Measurements from ENCODE around the gene CELF2.

Gene CELF2

DNA sequence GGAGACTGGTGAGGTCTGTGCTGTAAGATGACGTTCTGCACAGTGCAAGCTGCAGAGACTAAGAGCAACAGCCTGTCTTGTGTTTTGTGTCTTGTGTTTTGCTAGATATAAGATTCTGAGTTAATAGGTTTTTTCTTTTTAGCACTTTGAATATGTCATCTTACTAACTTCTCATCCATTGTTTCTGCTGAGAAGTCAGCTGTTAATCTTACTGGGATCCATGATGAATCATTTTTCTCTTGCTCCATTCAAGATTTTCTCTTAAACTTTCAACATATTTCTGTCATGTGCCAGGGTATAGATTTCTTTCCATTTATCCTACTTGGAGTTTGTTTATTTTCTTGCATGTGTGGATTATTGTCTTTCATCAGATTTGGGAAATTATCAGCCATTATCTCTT, 290.3 kb downstream of the CELF2 start:
- TF ChIP-seq, protein P1, sequence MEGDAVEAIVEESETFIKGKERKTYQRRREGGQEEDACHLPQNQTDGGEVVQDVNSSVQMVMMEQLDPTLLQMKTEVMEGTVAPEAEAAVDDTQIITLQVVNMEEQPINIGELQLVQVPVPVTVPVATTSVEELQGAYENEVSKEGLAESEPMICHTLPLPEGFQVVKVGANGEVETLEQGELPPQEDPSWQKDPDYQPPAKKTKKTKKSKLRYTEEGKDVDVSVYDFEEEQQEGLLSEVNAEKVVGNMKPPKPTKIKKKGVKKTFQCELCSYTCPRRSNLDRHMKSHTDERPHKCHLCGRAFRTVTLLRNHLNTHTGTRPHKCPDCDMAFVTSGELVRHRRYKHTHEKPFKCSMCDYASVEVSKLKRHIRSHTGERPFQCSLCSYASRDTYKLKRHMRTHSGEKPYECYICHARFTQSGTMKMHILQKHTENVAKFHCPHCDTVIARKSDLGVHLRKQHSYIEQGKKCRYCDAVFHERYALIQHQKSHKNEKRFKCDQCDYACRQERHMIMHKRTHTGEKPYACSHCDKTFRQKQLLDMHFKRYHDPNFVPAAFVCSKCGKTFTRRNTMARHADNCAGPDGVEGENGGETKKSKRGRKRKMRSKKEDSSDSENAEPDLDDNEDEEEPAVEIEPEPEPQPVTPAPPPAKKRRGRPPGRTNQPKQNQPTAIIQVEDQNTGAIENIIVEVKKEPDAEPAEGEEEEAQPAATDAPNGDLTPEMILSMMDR (IDR thresholded peaks at IDR 0.05; ENCODE audit: low read depth, low read length), result no peak
- TF ChIP-seq POLR2A (IDR thresholded peaks at IDR 0.05; ENCODE audit: extremely low read depth, insufficient read length) (no peak), MYC (IDR thresholded peaks at IDR 0.05; ENCODE audit: low read depth, low read length) (no peak)
- TF ChIP-seq, protein P2, sequence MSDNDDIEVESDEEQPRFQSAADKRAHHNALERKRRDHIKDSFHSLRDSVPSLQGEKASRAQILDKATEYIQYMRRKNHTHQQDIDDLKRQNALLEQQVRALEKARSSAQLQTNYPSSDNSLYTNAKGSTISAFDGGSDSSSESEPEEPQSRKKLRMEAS (IDR thresholded peaks at IDR 0.05; ENCODE audit: low read depth, low read length), result no peak
- no peak for DNase-seq (ENCODE audit: low read depth)

DNA sequence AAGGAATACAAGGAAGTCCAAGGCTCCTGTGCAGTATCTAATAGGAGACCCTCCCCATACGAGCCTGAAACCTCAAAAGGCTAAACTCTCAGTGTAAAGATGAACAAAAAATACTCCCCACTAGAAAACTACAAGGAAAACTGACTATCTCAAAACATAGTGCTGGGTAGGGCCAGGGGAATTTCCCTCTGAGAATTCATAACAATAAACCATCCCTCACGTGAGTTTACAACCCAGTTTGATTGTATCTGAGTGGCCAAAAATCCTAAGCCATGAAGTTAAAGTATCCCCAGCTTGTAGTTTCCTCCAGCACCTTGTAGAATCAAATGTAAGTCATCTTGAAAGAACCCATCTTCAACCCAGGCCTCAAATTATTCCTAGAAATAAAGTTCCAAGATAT, 293.4 kb downstream of the CELF2 start:
- TF ChIP-seq MYC (IDR thresholded peaks at IDR 0.05; ENCODE audit: low read depth, low read length) (no peak), POLR2A (IDR thresholded peaks at IDR 0.05; ENCODE audit: extremely low read depth, insufficient read length) (no peak)
- TF ChIP-seq, protein P2 (IDR thresholded peaks at IDR 0.05; ENCODE audit: low read depth, low read length), result no peak
- TF ChIP-seq, protein P1 (IDR thresholded peaks at IDR 0.05; ENCODE audit: low read depth, low read length), result no peak
- no peak for DNase-seq (ENCODE audit: low read depth)
- H3K4me3 ChIP-seq (ENCODE audit: low read depth, low read length), result no peak overlapping the region

More for the DNA sequence above, 290.3 kb downstream of the CELF2 start:
- no peak overlapping the region for H3K4me3 ChIP-seq (ENCODE audit: low read depth, low read length)

DNA sequence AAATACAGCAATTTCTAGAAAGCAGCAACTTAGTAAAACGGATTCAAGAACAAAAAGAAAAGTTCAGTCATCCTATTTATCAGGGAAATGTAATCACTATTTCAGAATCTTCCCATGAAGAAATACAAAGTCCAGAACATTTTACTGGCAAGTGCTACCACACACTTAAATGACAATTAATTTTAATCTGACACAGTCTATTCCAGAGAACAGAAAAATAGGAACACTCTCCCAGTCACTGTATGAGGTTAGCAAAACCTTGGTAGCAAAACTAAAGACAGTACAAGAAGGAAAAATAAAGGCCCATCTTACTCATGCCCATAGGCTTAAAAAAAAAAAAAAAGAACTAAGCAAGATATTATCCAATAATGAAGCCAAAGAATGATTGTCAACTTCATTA, 295.8 kb downstream of the CELF2 start:
- no peak overlapping the region for H3K4me3 ChIP-seq (ENCODE audit: low read depth, low read length)
- DNase-seq (ENCODE audit: low read depth), result no peak
- TF ChIP-seq, protein P1 (IDR thresholded peaks at IDR 0.05; ENCODE audit: low read depth, low read length), result no peak
- TF ChIP-seq POLR2A (IDR thresholded peaks at IDR 0.05; ENCODE audit: extremely low read depth, insufficient read length) (no peak), MYC (IDR thresholded peaks at IDR 0.05; ENCODE audit: low read depth, low read length) (no peak)
- TF ChIP-seq, protein P2 (IDR thresholded peaks at IDR 0.05; ENCODE audit: low read depth, low read length), result no peak

DNA sequence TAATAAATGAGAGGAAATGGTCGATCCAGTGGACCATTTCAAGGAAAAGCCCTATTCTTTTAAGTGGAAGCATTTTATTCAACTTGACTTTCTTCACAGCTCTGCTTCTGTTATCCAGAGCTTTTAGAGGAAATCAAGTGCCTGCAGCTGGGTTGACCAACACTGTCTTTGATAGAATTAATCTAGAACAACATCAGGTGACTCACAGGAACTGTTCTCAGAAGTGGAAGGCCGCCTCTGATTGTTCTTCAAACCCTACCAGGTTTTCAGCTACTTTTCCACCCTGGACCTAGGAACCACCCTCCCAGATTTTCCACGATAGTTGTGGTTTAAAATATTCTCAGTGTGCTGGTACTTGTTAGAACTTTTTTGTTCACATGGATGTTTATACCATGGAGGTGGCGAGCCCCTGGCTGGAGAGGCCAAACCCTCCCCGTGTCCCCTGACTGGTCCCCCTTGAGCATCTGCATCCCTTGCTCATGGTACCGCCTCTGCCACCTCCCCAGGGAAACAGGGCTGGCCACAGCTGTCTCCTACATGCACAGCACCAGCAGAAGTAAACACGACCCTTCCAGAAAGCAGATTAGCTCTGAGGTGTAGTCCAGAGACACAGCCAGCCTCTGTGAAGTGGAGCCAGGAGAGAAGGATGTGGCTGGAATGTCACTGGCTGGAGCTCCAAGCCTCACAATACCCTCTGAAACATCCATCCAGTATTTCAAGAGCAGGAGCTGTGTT, 300.4 kb downstream of the CELF2 start:
- no peak overlapping the region for H3K4me3 ChIP-seq (ENCODE audit: low read depth, low read length)
- DNase-seq (ENCODE audit: low read depth), result no peak
- TF ChIP-seq, protein P2 (IDR thresholded peaks at IDR 0.05; ENCODE audit: low read depth, low read length), result no peak
- no peak for TF ChIP-seq MYC (IDR thresholded peaks at IDR 0.05; ENCODE audit: low read depth, low read length)
- TF ChIP-seq POLR2A (IDR thresholded peaks at IDR 0.05; ENCODE audit: extremely low read depth, insufficient read length), result no peak
- TF ChIP-seq, protein P1 (IDR thresholded peaks at IDR 0.05; ENCODE audit: low read depth, low read length), result no peak

DNA sequence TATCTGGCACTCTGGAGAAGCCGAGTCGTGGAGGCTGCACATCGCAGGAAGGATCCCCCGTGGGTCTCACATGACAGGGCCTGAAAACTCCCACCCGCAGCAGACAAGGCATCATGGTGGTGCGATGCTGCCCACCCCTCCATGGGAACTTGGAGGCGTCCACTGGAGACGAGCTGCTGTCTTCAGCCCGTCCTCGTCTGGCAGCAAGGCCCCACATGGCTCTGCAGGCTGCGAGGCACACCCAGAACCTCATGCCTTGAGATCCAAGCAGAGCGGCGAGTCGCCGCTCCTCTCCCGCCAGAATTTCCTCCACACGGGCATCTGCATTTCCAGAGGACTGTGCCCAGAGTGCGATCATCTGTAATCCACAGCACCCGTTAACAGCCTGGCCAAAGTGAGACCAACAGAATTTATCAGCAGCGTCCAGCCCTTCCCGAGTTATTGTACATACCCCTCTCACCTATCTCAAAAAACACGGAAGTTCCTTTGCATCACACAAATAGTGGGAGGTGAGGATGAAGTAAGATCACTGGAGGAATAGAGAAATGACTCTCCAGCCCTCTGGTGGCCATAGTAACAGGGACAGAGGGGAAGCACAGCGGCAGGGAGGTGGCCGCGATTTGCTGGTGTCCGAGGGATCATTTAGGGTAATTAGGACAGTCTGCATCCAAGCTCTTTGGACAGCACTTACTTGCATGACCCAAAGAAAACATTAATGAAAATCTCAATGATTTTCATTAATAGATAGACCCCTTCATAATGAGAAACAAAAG, 301.3 kb downstream of the CELF2 start:
- no peak for DNase-seq (ENCODE audit: low read depth)
- TF ChIP-seq, protein P1 (IDR thresholded peaks at IDR 0.05; ENCODE audit: low read depth, low read length), result no peak
- TF ChIP-seq POLR2A (IDR thresholded peaks at IDR 0.05; ENCODE audit: extremely low read depth, insufficient read length) (no peak), MYC (IDR thresholded peaks at IDR 0.05; ENCODE audit: low read depth, low read length) (no peak)
- TF ChIP-seq, protein P2 (IDR thresholded peaks at IDR 0.05; ENCODE audit: low read depth, low read length), result no peak
- H3K4me3 ChIP-seq (ENCODE audit: low read depth, low read length), result no peak overlapping the region

Data from NB4 (cell line).